GM12864 (cell line): Measurements from ENCODE around the gene CD55.

Experiments
- DNase-seq: peaks from one replicate; pipeline ENCODE4 v3.0.0-alpha.2; 2011; ENCODE audit warnings: low read depth
- H3K4me3 ChIP-seq: 2 replicates; pipeline ENCODE4 v1.5.1; 2011; ENCODE audit warnings: mild to moderate bottlenecking, low read depth, low read length, control low read depth
- TF ChIP-seq, protein P1 (sequence below): IDR thresholded peaks from 2 replicates; pipeline ENCODE4 v1.5.1; 2011; ENCODE audit warnings: low read depth, mild to moderate bottlenecking, moderate library complexity, low read length, control low read depth, inconsistent platforms; ENCODE audit errors: missing control alignments

Gene CD55

DNA sequence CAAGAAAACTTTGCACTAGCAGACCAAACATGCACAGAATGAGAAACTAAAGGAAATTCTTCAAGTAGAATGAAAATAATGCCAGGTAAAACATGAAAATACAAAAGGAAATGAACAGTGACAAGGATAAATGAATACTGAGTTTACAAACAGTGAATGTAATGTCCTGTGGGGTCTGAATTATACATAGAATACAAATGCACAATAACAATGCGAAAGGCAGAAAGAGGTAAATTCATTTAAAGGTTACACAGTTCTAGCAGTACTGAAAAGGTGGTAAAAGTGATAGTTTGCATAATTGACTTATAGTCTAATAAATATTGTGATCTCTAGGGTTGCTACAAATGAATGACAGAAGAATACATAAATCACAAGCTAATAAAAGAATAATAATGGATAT is 12.9 kb downstream of the CD55 start:
- DNase-seq: no peak
- TF ChIP-seq, protein P1, sequence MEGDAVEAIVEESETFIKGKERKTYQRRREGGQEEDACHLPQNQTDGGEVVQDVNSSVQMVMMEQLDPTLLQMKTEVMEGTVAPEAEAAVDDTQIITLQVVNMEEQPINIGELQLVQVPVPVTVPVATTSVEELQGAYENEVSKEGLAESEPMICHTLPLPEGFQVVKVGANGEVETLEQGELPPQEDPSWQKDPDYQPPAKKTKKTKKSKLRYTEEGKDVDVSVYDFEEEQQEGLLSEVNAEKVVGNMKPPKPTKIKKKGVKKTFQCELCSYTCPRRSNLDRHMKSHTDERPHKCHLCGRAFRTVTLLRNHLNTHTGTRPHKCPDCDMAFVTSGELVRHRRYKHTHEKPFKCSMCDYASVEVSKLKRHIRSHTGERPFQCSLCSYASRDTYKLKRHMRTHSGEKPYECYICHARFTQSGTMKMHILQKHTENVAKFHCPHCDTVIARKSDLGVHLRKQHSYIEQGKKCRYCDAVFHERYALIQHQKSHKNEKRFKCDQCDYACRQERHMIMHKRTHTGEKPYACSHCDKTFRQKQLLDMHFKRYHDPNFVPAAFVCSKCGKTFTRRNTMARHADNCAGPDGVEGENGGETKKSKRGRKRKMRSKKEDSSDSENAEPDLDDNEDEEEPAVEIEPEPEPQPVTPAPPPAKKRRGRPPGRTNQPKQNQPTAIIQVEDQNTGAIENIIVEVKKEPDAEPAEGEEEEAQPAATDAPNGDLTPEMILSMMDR: no peak
- no peak overlapping the region for H3K4me3 ChIP-seq

DNA sequence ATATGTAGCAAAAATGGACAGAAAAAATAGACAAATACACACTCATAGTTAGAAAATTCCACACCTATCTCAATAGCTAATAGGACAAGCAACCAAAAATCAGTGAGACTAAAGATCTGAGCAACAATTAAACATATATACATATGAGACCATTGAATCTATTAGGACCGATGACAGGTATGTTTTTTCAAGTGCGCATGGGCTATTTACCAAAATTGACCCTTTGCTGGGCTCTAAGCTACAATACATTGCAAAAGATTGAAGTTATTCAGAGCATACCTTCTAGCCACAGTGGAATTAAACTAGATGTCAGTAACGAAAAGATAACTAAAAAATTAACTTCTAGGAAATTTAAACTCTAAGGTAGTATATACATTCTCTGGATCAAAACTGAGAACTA is 13.7 kb downstream of the CD55 start:
- TF ChIP-seq, protein P1: no peak
- no peak overlapping the region for H3K4me3 ChIP-seq
- DNase-seq: no peak

DNA sequence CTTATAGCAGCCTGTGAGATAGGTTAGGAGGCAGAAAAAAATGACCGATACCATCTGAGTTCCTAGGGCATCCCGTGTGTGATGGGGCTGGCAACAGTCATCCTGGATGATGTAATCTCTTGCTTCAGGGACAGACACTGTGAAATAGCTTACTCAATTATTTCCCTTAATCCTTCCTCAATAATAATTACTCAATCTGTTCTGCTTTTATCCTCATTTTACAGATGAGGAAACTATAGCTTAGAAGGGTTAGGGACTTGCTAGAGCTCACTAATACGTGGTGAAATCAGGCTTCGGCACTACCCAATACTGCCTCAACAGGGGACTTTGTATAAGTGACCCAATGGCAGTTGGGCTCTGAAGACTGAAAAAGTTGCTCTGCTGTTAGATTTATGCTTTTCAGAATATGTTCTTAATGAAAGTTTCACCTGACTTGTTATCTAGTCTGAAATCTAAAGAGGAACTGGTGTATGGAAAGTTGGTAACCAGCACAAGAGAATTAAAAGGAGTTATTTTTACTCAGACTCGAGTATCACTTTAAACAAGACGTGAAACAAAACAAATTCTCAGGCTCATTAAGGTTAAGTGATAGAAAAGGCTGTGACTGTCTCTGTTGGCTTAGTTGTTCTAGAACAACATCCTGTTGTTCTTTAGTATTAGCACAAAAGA is 14.4 kb downstream of the CD55 start:
- TF ChIP-seq, protein P1: peak; percentile 30

DNA sequence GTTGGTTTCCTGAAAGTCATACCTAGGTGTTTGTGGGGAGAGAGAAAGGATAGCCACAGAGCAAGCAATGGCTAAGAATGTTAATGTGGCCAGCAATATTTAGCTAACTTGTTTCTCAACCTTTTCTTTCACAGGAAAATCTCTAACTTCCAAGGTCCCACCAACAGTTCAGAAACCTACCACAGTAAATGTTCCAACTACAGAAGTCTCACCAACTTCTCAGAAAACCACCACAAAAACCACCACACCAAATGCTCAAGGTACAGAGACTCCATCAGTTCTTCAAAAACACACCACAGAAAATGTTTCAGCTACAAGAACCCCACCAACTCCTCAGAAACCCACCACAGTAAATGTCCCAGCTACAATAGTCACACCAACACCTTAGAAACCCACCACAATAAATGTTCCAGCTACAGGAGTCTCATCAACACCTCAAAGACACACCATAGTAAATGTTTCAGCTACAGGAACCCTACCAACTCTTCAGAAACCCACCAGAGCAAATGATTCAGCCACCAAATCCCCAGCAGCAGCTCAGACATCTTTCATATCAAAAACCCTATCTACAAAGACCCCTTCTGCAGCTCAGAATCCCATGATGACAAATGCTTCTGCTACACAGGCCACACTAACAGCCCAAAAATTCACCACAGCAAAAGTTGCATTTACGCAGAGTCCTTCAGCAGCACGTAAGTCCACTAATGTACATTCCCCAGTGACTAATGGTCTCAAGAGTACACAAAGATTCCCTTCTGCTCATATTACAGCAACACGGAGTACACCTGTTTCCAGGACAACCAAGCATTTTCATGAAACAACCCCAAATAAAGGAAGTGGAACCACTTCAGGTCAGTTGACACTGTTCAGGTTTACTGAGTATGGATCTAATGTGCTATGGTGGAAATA is 15.3 kb downstream of the CD55 start:
- peak; percentile 72 for DNase-seq
- TF ChIP-seq, protein P1: no peak
- no peak overlapping the region for H3K4me3 ChIP-seq

More for the DNA sequence above, 14.4 kb downstream of the CD55 start:
- H3K4me3 ChIP-seq: no peak overlapping the region
- DNase-seq: peak; percentile 67

DNA sequence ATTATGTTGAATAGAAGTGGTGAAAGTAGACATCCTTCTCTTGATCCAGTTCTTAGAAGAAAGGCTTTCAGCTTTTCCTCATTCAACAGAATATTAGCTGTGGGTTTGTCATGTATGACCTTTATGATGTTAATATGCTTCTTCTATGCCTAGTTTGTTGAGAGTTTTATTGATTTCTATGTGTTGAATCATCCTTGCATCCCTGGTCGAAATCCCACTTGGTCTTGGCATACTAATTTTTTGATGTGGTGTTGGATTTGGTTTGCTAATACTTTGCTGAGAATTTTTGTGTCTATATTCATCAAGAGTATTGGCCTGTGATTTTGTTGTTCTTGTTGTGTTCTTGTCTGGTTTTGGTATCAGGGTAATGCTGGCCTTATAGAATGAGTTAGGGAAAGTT is 20.9 kb downstream of the CD55 start:
- TF ChIP-seq, protein P1: no peak
- no peak overlapping the region for H3K4me3 ChIP-seq
- no peak for DNase-seq

DNA sequence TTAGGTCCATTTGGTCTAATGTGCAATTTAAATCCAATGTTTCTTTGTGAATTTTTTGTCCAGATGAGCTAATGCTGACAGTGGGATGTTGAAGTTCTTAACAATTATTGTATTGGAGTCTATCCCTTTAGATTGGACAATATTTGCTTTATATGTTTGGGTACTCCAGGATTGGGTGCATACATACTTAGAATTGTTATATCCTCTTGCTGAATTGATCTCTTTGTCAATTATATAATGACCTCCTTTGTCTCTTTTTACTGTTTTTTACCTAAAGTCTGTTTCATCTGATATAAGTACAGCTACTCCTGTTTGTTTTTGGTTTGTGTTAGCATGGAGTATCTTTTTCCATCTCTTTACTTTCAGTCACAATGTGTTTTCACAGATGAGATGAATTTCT is 22.2 kb downstream of the CD55 start:
- H3K4me3 ChIP-seq: no peak overlapping the region
- DNase-seq: no peak
- TF ChIP-seq, protein P1: no peak
